Measurements from ENCODE around the gene CYP4F11.
"Not testable (repeated sequence)": the region's sequence is repeated elsewhere in the genome, so short reads cannot be mapped to it uniquely, and the experiment has no call there.

The CYP4F11 gene

DNA sequence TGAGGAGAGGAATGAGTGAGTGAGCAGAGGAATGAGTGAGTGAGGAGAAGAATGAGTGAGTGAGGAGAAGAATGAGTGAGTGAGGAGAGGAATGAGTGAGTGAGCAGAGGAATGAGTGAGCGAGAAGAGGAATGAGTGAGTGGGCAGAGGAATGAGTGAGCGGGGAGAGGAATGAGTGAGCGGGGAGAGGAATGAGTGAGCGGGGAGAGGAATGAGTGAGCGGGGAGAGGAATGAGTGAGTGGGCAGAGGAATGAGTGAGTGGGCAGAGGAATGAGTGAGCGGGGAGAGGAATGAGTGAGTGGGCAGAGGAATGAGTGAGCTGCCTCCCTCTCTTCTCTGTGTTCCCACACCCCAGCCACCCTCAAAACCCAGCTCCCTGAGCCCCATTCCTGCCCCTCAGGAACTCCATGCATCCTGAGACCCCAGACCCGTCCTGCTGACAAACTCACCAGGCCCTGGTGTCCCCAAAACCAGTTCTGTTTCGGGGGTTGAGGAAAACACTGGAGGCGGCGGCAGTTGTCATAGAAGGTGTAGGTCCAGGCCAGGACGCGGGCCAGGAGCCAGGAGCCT, 483 bp downstream of the CYP4F11 start:
- not testable (repeated sequence) for H3K18ac ChIP-seq (ENCODE audit: low read length); H3K27ac ChIP-seq (ENCODE audit: low read depth, low read length); H3K79me1 ChIP-seq (ENCODE audit: low read length); H3K79me2 ChIP-seq (ENCODE audit: control insufficient read depth, insufficient read depth, low read length); H3K36me3 ChIP-seq (ENCODE audit: control insufficient read depth, insufficient read depth, low read length); DNase-seq; H3K27me3 ChIP-seq (ENCODE audit: insufficient read depth, low read length, poor library complexity); H3K23ac ChIP-seq (ENCODE audit: low read length); H3K4me1 ChIP-seq (ENCODE audit: control insufficient read depth, low read depth, low read length); H2BK120ac ChIP-seq (ENCODE audit: low read depth, low read length); H2BK15ac ChIP-seq (replicated peaks; ENCODE audit: low read depth); H3K4me2 ChIP-seq (ENCODE audit: low read length); H3K56ac ChIP-seq (ENCODE audit: low read length); H3K4me3 ChIP-seq (ENCODE audit: low read length); H2BK5ac ChIP-seq (ENCODE audit: low read length); H2AK5ac ChIP-seq (ENCODE audit: low read length); H3K9ac ChIP-seq (ENCODE audit: low read length); H4K8ac ChIP-seq (ENCODE audit: low read depth, low read length); H4K5ac ChIP-seq (ENCODE audit: low read length); H3K4ac ChIP-seq (ENCODE audit: low read depth, low read length)
- no CpG with 5 or more reads among the region's 12 CpGs for WGBS (ENCODE audit: extremely low coverage, insufficient coverage, low lambda C conversion rate)

DNA sequence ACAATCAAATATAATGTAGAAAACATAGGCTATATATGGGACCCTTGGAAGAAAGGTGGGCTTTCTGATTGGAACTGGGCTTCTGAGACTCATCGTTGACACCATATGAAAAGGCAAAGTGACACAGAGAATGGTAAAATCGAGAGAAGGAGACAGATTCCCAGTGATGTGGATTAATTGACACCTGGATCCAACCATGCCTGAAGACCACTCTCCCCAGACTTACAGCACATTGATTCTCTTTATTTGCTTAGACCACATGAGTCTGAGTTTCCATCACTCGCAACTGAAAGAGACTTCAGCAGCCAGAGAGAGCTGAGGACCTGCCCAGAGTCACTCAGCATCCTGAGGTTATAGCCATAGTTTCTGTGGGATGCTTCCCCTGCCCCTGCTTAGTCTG, 6.0 kb downstream of the CYP4F11 start:
- H3K23ac ChIP-seq (ENCODE audit: low read length), result no peak overlapping the region
- H3K36me3 ChIP-seq (ENCODE audit: control insufficient read depth, insufficient read depth, low read length), result no peaks in the 10 kb centered on the region
- H4K8ac ChIP-seq (ENCODE audit: low read depth, low read length), result no peak overlapping the region
- no peak overlapping the region for H2BK15ac ChIP-seq (replicated peaks; ENCODE audit: low read depth)
- H4K5ac ChIP-seq (ENCODE audit: low read length), result no peak overlapping the region
- H2BK5ac ChIP-seq (ENCODE audit: low read length), result no peak overlapping the region
- H3K4me2 ChIP-seq (ENCODE audit: low read length), result no peak overlapping the region
- H3K9ac ChIP-seq (ENCODE audit: low read length), result no peak overlapping the region
- H3K18ac ChIP-seq (ENCODE audit: low read length), result no peak overlapping the region
- H3K4me3 ChIP-seq (ENCODE audit: low read length), result no peak overlapping the region
- H3K79me2 ChIP-seq (ENCODE audit: control insufficient read depth, insufficient read depth, low read length), result no peaks in the 10 kb centered on the region
- no peak overlapping the region for H2BK120ac ChIP-seq (ENCODE audit: low read depth, low read length)
- H3K4ac ChIP-seq (ENCODE audit: low read depth, low read length), result no peak overlapping the region
- H3K27ac ChIP-seq (ENCODE audit: low read depth, low read length), result no peak overlapping the region
- H3K56ac ChIP-seq (ENCODE audit: low read length), result no peak overlapping the region
- WGBS (ENCODE audit: extremely low coverage, insufficient coverage, low lambda C conversion rate), result no CpG with 5 or more reads among the region's 3 CpGs
- H3K79me1 ChIP-seq (ENCODE audit: low read length), result no peaks in the 10 kb centered on the region
- H3K27me3 ChIP-seq (ENCODE audit: insufficient read depth, low read length, poor library complexity), result no peaks in the 10 kb centered on the region
- no peaks in the 10 kb centered on the region for H3K4me1 ChIP-seq (ENCODE audit: control insufficient read depth, low read depth, low read length)
- no peak overlapping the region for H2AK5ac ChIP-seq (ENCODE audit: low read length)
- DNase-seq, result no peak

DNA sequence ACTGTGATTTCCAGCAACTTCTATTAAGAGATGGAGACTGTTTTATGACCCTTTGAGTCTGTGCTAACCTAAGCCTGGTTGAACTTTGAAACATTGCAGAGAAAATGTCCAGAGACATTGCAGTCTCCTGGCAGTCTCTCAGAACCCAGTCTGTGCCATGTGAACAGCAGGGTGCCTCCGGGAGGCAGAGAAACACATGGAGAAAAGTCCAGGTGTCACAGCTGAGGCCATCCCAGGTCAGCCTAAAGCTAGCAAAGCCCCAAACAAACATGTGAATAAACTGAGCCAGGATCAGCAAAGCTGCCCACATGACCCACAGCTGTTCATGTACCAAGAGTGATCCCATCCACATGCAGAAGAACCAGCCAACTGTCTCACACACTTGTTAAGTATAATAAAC, 7.8 kb downstream of the CYP4F11 start:
- no peak for DNase-seq

DNA sequence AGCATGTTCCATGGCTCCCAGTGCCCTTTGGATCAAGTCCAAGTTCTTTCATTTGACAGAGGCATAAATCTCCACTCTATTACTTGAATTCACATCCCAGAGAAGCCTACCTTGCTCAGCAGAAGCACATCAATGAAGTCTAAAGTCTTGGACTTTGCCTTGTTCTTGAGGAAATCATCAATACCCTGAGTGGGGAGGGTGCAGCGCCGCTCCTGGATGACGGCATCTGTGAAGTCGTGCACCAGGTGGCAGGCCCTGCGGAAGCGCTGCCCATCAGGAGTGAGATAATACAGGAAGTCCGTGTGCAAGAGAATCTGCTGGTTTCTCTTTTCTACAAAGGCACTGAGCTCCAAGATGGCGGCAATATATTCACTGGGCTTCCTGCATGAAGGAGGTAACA, 10.6 kb downstream of the CYP4F11 start:
- Histone ChIP-seq H3K27me3 (ENCODE audit: insufficient read depth, low read length, poor library complexity) (no peaks in the 10 kb centered on the region), H3K4ac (ENCODE audit: low read depth, low read length) (no peak overlapping the region), H2BK15ac (replicated peaks; ENCODE audit: low read depth) (no peak overlapping the region), H3K79me1 (ENCODE audit: low read length) (no peaks in the 10 kb centered on the region), H2BK5ac (ENCODE audit: low read length) (no peak overlapping the region), H3K9ac (ENCODE audit: low read length) (no peak overlapping the region), H3K4me3 (ENCODE audit: low read length) (no peak overlapping the region), H3K4me2 (ENCODE audit: low read length) (no peak overlapping the region), H2BK120ac (ENCODE audit: low read depth, low read length) (no peak overlapping the region), H4K5ac (ENCODE audit: low read length) (no peak overlapping the region), H3K79me2 (ENCODE audit: control insufficient read depth, insufficient read depth, low read length) (no peaks in the 10 kb centered on the region), H4K8ac (ENCODE audit: low read depth, low read length) (no peak overlapping the region), H3K4me1 (ENCODE audit: control insufficient read depth, low read depth, low read length) (no peaks in the 10 kb centered on the region), H3K36me3 (ENCODE audit: control insufficient read depth, insufficient read depth, low read length) (no peaks in the 10 kb centered on the region), H3K23ac (ENCODE audit: low read length) (no peak overlapping the region), H2AK5ac (ENCODE audit: low read length) (no peak overlapping the region), H3K18ac (ENCODE audit: low read length) (no peak overlapping the region), H3K56ac (ENCODE audit: low read length) (no peak overlapping the region), H3K27ac (ENCODE audit: low read depth, low read length) (no peak overlapping the region)
- no peak for DNase-seq
- WGBS (ENCODE audit: extremely low coverage, insufficient coverage, low lambda C conversion rate), result no CpG with 5 or more reads among the region's 8 CpGs

More for the DNA sequence above, 7.8 kb downstream of the CYP4F11 start:
- H3K79me1 ChIP-seq (ENCODE audit: low read length), result no peaks in the 10 kb centered on the region
- H3K23ac ChIP-seq (ENCODE audit: low read length), result no peak overlapping the region
- no peak overlapping the region for H2BK5ac ChIP-seq (ENCODE audit: low read length)
- no peak overlapping the region for H2BK120ac ChIP-seq (ENCODE audit: low read depth, low read length)
- no peak overlapping the region for H3K9ac ChIP-seq (ENCODE audit: low read length)
- H3K56ac ChIP-seq (ENCODE audit: low read length), result no peak overlapping the region
- no peak overlapping the region for H4K5ac ChIP-seq (ENCODE audit: low read length)
- H3K4ac ChIP-seq (ENCODE audit: low read depth, low read length), result no peak overlapping the region
- H3K4me3 ChIP-seq (ENCODE audit: low read length), result no peak overlapping the region
- H3K18ac ChIP-seq (ENCODE audit: low read length), result no peak overlapping the region
- H3K27me3 ChIP-seq (ENCODE audit: insufficient read depth, low read length, poor library complexity), result no peaks in the 10 kb centered on the region
- no CpG with 5 or more reads among the region's 1 CpG for WGBS (ENCODE audit: extremely low coverage, insufficient coverage, low lambda C conversion rate)
- H3K4me1 ChIP-seq (ENCODE audit: control insufficient read depth, low read depth, low read length), result no peaks in the 10 kb centered on the region
- no peak overlapping the region for H2AK5ac ChIP-seq (ENCODE audit: low read length)
- H3K36me3 ChIP-seq (ENCODE audit: control insufficient read depth, insufficient read depth, low read length), result no peaks in the 10 kb centered on the region
- no peak overlapping the region for H2BK15ac ChIP-seq (replicated peaks; ENCODE audit: low read depth)
- H3K27ac ChIP-seq (ENCODE audit: low read depth, low read length), result no peak overlapping the region
- no peaks in the 10 kb centered on the region for H3K79me2 ChIP-seq (ENCODE audit: control insufficient read depth, insufficient read depth, low read length)
- no peak overlapping the region for H3K4me2 ChIP-seq (ENCODE audit: low read length)
- H4K8ac ChIP-seq (ENCODE audit: low read depth, low read length), result no peak overlapping the region

DNA sequence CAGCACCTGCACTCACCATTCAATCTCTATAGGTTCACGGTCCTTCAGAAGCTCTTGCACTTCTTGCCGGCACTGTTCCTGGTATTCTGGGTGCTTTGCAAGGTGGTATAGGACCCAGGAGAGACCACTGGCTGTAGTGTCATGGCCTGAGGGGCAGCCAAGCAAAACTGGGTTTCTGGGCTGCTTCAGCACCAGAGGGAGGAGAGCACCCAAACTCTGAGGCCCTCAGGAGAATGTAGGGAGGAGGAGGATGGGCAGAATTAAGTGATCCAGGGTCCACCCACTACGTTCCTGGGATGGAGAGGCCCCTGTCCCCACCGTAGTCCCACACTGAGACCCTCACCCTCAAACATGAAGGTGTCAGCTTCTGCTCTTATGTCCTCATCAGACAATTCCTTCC, 12.3 kb downstream of the CYP4F11 start:
- Histone ChIP-seq H2BK120ac (ENCODE audit: low read depth, low read length) (no peak overlapping the region), H3K23ac (ENCODE audit: low read length) (no peak overlapping the region), H4K8ac (ENCODE audit: low read depth, low read length) (no peak overlapping the region), H3K27me3 (ENCODE audit: insufficient read depth, low read length, poor library complexity) (no peaks in the 10 kb centered on the region), H3K4me2 (ENCODE audit: low read length) (no peak overlapping the region), H2BK15ac (replicated peaks; ENCODE audit: low read depth) (no peak overlapping the region), H3K79me1 (ENCODE audit: low read length) (no peaks in the 10 kb centered on the region), H3K56ac (ENCODE audit: low read length) (no peak overlapping the region), H3K27ac (ENCODE audit: low read depth, low read length) (no peak overlapping the region), H3K4me3 (ENCODE audit: low read length) (no peak overlapping the region), H3K4ac (ENCODE audit: low read depth, low read length) (no peak overlapping the region), H3K9ac (ENCODE audit: low read length) (no peak overlapping the region), H2AK5ac (ENCODE audit: low read length) (no peak overlapping the region), H4K5ac (ENCODE audit: low read length) (no peak overlapping the region), H3K18ac (ENCODE audit: low read length) (no peak overlapping the region), H3K36me3 (ENCODE audit: control insufficient read depth, insufficient read depth, low read length) (no peaks in the 10 kb centered on the region), H2BK5ac (ENCODE audit: low read length) (no peak overlapping the region), H3K79me2 (ENCODE audit: control insufficient read depth, insufficient read depth, low read length) (no peaks in the 10 kb centered on the region), H3K4me1 (ENCODE audit: control insufficient read depth, low read depth, low read length) (no peaks in the 10 kb centered on the region)
- WGBS (ENCODE audit: extremely low coverage, insufficient coverage, low lambda C conversion rate), result no CpG with 5 or more reads among the region's 4 CpGs
- DNase-seq, result no peak

DNA sequence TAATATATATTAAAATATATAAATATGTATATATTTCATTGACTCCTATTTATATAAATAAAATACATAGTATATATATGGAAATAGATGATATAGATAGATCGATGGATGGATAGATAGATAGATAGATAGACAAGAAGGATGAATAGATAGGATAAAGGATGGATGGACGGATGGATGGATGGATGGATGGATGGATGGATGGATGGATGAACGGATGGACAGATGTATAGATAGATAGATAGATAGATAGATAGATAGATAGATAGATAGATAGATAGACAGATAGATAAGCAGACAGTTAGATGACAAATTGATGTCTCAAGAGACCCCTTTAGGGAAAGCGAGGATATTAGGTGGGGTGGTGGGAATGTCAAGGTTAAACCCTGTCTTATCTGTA, 15.1 kb downstream of the CYP4F11 start:
- H3K18ac ChIP-seq (ENCODE audit: low read length), result no peak overlapping the region
- H4K8ac ChIP-seq (ENCODE audit: low read depth, low read length), result no peak overlapping the region
- WGBS (ENCODE audit: extremely low coverage, insufficient coverage, low lambda C conversion rate), result 100% methylated on average over 2 of the region's 4 CpGs
- DNase-seq, result no peak
- H3K36me3 ChIP-seq (ENCODE audit: control insufficient read depth, insufficient read depth, low read length), result no peaks in the 10 kb centered on the region
- no peak overlapping the region for H3K56ac ChIP-seq (ENCODE audit: low read length)
- no peaks in the 10 kb centered on the region for H3K27me3 ChIP-seq (ENCODE audit: insufficient read depth, low read length, poor library complexity)
- H3K4me3 ChIP-seq (ENCODE audit: low read length), result no peak overlapping the region
- no peak overlapping the region for H3K4me2 ChIP-seq (ENCODE audit: low read length)
- H3K27ac ChIP-seq (ENCODE audit: low read depth, low read length), result no peak overlapping the region
- H3K23ac ChIP-seq (ENCODE audit: low read length), result no peak overlapping the region
- H2AK5ac ChIP-seq (ENCODE audit: low read length), result no peak overlapping the region
- H3K4me1 ChIP-seq (ENCODE audit: control insufficient read depth, low read depth, low read length), result no peaks in the 10 kb centered on the region
- no peak overlapping the region for H3K9ac ChIP-seq (ENCODE audit: low read length)
- no peak overlapping the region for H3K4ac ChIP-seq (ENCODE audit: low read depth, low read length)
- no peaks in the 10 kb centered on the region for H3K79me1 ChIP-seq (ENCODE audit: low read length)
- no peak overlapping the region for H4K5ac ChIP-seq (ENCODE audit: low read length)
- H3K79me2 ChIP-seq (ENCODE audit: control insufficient read depth, insufficient read depth, low read length), result no peaks in the 10 kb centered on the region
- H2BK15ac ChIP-seq (replicated peaks; ENCODE audit: low read depth), result no peak overlapping the region
- no peak overlapping the region for H2BK120ac ChIP-seq (ENCODE audit: low read depth, low read length)
- H2BK5ac ChIP-seq (ENCODE audit: low read length), result no peak overlapping the region
